HCT116 (cell line): ENCODE results near the gene ARMC10. TPM values are rescaled to one million over a fixed set of nuclear protein-coding genes. Genes with fewer than 3 reads are reported as not detected.

Source experiments
- ATAC-seq: fragments of 200-7000 bp; cut with Tn5 transposase; 2 replicates; pipeline ENCODE4 v1.9.1; 2020; ENCODE audit warnings: mild to moderate bottlenecking, moderate library complexity
- BruUV-seq: library from RNA; stranded (reverse); fragments of 400-500 nt; replicated peaks from 2 replicates; lab custom pipeline; 2021; lab: Mats Ljungman, UMichigan
- CTCF ChIA-PET: fragments of 300-600 bp; sonication (Branson Sonifier 250); formaldehyde crosslinking; loops from one replicate; lab custom pipeline; 2021; ENCODE audit warnings: antibody characterized with exemption; lab: Charles Lee
- POLR2A ChIA-PET: fragments of 300-600, 350-600 bp; sonication (Branson Sonifier 250); formaldehyde crosslinking; loops from one replicate; lab custom pipeline; 2021; ENCODE audit warnings: antibody characterized with exemption; lab: Charles Lee
- RAD21 ChIA-PET, 2 experiments: fragments of 300-600 bp; sonication (Branson Sonifier 250); formaldehyde crosslinking; loops; one replicate each; lab custom pipeline; 2023; ENCODE audit warnings: low total read pairs in 2 of 2; ENCODE audit not compliant: uncharacterized antibody in 2 of 2, unreplicated experiment in 2 of 2, low non-redundant PET in 1 of 2; lab: Charles Lee
- DNase-seq: peaks from one replicate; pipeline ENCODE4 v3.0.0-alpha.2; 2010; ENCODE audit warnings: low read depth, low spot score
- H2AFZ ChIP-seq: fragments of 200-600 bp; shearing (Covaris generic), sonication (generic); 2 replicates; pipeline ENCODE4 v1.6.1; 2017; ENCODE audit warnings: low read depth, mixed run types, mixed read lengths, antibody characterized with exemption, low read length; ENCODE audit not compliant: poor library complexity, severe bottlenecking
- H3K27ac ChIP-seq: 2 replicates; pipeline ENCODE4 v1.5.1; 2012; ENCODE audit warnings: low read depth, low read length
- H3K27me3 ChIP-seq: fragments of 200-600 bp; sonication (generic); 2 replicates; pipeline ENCODE4 v1.6.1; 2016; ENCODE audit warnings: mixed run types, low read length, mixed read lengths; ENCODE audit not compliant: insufficient read depth
- H3K36me3 ChIP-seq, 2 experiments: fragments of 200-500 bp in 1 of 2; fragments of 200-600 bp in 1 of 2; sonication (Bioruptor generic) in 1 of 2; sonication (generic) in 1 of 2; 2 replicates each; pipeline versions ENCODE4 v1.5.1 to v1.6.1; 2014 to 2016; ENCODE audit warnings: low read length in 2 of 2, inconsistent platforms in 1 of 2, mixed read lengths in 1 of 2, mixed run types in 1 of 2; ENCODE audit not compliant: insufficient read depth in 2 of 2, control insufficient read depth in 1 of 2
- H3K4me1 ChIP-seq, 2 experiments: fragments of 200-600 bp in 1 of 2; sonication (generic) in 1 of 2; 2 replicates each; pipeline versions ENCODE4 v1.5.1 to v1.6.1; 2012 to 2017; ENCODE audit warnings: low read length in 2 of 2, inconsistent platforms in 1 of 2, mild to moderate bottlenecking in 1 of 2, mixed read lengths in 1 of 2, mixed run types in 1 of 2, moderate library complexity in 1 of 2; ENCODE audit not compliant: insufficient read depth in 2 of 2, control insufficient read depth in 1 of 2
- H3K4me2 ChIP-seq: fragments of 200-600 bp; sonication (generic); 2 replicates; pipeline ENCODE4 v1.6.1; 2017; ENCODE audit warnings: mixed run types, low read length, mixed read lengths
- H3K4me3 ChIP-seq, 2 experiments: fragments of 200-600 bp in 1 of 2; sonication (generic) in 1 of 2; replicated peaks in 1 of 2; 2 replicates each; pipeline ENCODE4 v1.5.1; 2011 to 2016; ENCODE audit warnings: low read length in 2 of 2, control low read depth in 1 of 2, low read depth in 1 of 2, mild to moderate bottlenecking in 1 of 2, mixed read lengths in 1 of 2, mixed run types in 1 of 2
- H3K79me2 ChIP-seq: fragments of 200-600 bp; sonication (generic); 2 replicates; pipeline ENCODE4 v1.6.1; 2017; ENCODE audit warnings: mild to moderate bottlenecking, mixed run types, low read length, moderate library complexity, mixed read lengths; ENCODE audit not compliant: insufficient read depth
- H3K9ac ChIP-seq: fragments of 200-600 bp; sonication (generic); 2 replicates; pipeline ENCODE4 v1.6.1; 2016; ENCODE audit warnings: low read length, mixed read lengths
- H3K9me2 ChIP-seq: fragments of 200-600 bp; sonication (generic), shearing (Covaris generic); 2 replicates; pipeline ENCODE4 v1.6.1; 2017; ENCODE audit warnings: mixed run types, mild to moderate bottlenecking, moderate library complexity; ENCODE audit not compliant: insufficient read depth
- H3K9me3 ChIP-seq, 2 experiments: fragments of 200-500 bp in 1 of 2; fragments of 200-600 bp in 1 of 2; sonication (Bioruptor generic) in 1 of 2; sonication (generic) in 1 of 2; 2 replicates each; pipeline ENCODE4 v1.6.1; 2014 to 2017; ENCODE audit warnings: low read length in 2 of 2, mixed read lengths in 2 of 2, inconsistent platforms in 1 of 2, low read depth in 1 of 2, mild to moderate bottlenecking in 1 of 2, mixed run types in 1 of 2, moderate library complexity in 1 of 2; ENCODE audit not compliant: control insufficient read depth in 1 of 2, insufficient read depth in 1 of 2
- H4K20me1 ChIP-seq: fragments of 200-600 bp; sonication (generic), shearing (Covaris generic); 2 replicates; pipeline ENCODE4 v1.6.1; 2017; ENCODE audit warnings: mixed run types, mild to moderate bottlenecking, moderate library complexity; ENCODE audit not compliant: insufficient read depth
- CBX3 ChIP-seq: IDR thresholded peaks from 2 replicates; pipeline ENCODE4 v1.6.1; 2012; ENCODE audit warnings: low read depth
- EGR1 ChIP-seq: IDR thresholded peaks from 2 replicates; pipeline ENCODE4 v1.6.1; 2012; ENCODE audit warnings: low read depth
- JUND ChIP-seq: IDR thresholded peaks from 2 replicates; pipeline ENCODE4 v1.6.1; 2012
- RAD21 ChIP-seq: IDR thresholded peaks from 2 replicates; pipeline ENCODE4 v1.6.1; 2012; ENCODE audit warnings: low read depth, mild to moderate bottlenecking
- intact Hi-C: fragments of 100-400 bp; cut with micrococcal nuclease; formaldehyde crosslinking; loops from 2 replicates; pipeline ENCODE4 v1.10.0; 2022
- total RNA-seq: library from RNA; stranded (reverse); gene quantifications from one replicate; pipeline ENCODE4 v1.2.1, GENCODE V29; 2021; ENCODE audit not compliant: unreplicated experiment
- TF ChIP-seq, protein P1 (sequence below): IDR thresholded peaks from 2 replicates; pipeline ENCODE4 v1.6.1; 2012

The ARMC10 gene
- total RNA-seq, 1 experiment from 2014 or later: 53.3 TPM

GRCh38 chr7:103140061-103140460, 65.1 kb downstream of the ARMC10 start:
- POLR2A ChIA-PET: no interaction called here
- Histone ChIP-seq H3K79me2 (no peaks in the 10 kb centered on the region), H3K36me3 (no peaks in the 10 kb centered on the region), H3K4me1 (peaks cover 0 to 8% of the 10 kb centered on the region in 2 experiments; a peak in 2 of 4 replicates), H3K4me3 (no peak overlapping the region), H3K27ac (no peak overlapping the region), H3K9me2 (no peaks in the 10 kb centered on the region), H4K20me1 (no peaks in the 10 kb centered on the region), H3K4me2 (no peak overlapping the region), H3K27me3 (no peaks in the 10 kb centered on the region), H3K9me3 (no peaks in the 10 kb centered on the region), H2AFZ (no peak overlapping the region), H3K9ac (no peak overlapping the region)
- no peak for ATAC-seq
- RAD21 ChIA-PET: no interaction called here
- no peak for DNase-seq
- CTCF ChIA-PET: no interaction called here
- TF ChIP-seq, protein P1, sequence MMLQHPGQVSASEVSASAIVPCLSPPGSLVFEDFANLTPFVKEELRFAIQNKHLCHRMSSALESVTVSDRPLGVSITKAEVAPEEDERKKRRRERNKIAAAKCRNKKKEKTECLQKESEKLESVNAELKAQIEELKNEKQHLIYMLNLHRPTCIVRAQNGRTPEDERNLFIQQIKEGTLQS: no peak
- no TSS peak for BruUV-seq
- intact Hi-C loops: no loop called here

- intact Hi-C loops: no loop called here
- no peaks in the 10 kb centered on the region for H3K9me2 ChIP-seq
- H3K4me1 ChIP-seq: peaks cover 0 to 8% of the 10 kb centered on the region in 2 experiments; a peak in 2 of 4 replicates
- ChIA-PET CTCF (no interaction called here), RAD21 (no interaction called here), POLR2A (no interaction called here)
- no TSS peak for BruUV-seq
- H3K36me3 ChIP-seq: no peaks in the 10 kb centered on the region
- ATAC-seq: no peak
- no peak overlapping the region for H3K27ac ChIP-seq
- H3K79me2 ChIP-seq: 0 out of 2 replicates have a peak, but pooled peaks cover 5% of the 10 kb centered on the region
- H4K20me1 ChIP-seq: no peaks in the 10 kb centered on the region
- H3K9me3 ChIP-seq: no peaks in the 10 kb centered on the region
- no peaks in the 10 kb centered on the region for H3K27me3 ChIP-seq
- TF ChIP-seq RAD21: no peak
- TF ChIP-seq JUND: no peak
- TF ChIP-seq CBX3: no peak
- no peak for TF ChIP-seq EGR1
- no peak overlapping the region for H3K4me2 ChIP-seq
- DNase-seq: no peak
- no peak overlapping the region for H3K9ac ChIP-seq
- no peak overlapping the region for H2AFZ ChIP-seq
- no peak overlapping the region for H3K4me3 ChIP-seq
These were observed 65.7 kb downstream of the ARMC10 start for GRCh38 chr7:103140685-103141084.
